Stomach (tissue), 9 donors: ENCODE results near the gene SLC51A. TPM values are rescaled to one million over a fixed set of nuclear protein-coding genes. Genes with fewer than 3 reads are reported as not detected.
A peak's percentile ranks its signal among the peaks of the same experiment; 100 is the strongest.
"Not testable (repeated sequence)": the region's sequence is repeated elsewhere in the genome, so short reads cannot be mapped to it uniquely, and the experiment has no call there.

Experiments used
- DNase-seq, 2 donors: peaks; one replicate each; pipeline versions ENCODE4 v3.0.0 to v3.0.0-alpha.2; 2013 to 2019
- H3K27ac ChIP-seq, 5 donors: fragments of 200-600 bp in 4 of 5; sonication (generic) in 4 of 5; one replicate each; pipeline ENCODE4 v1.5.1; 2013 to 2019; ENCODE audit warnings: mild to moderate bottlenecking in 1 of 5, moderate library complexity in 1 of 5
- H3K27me3 ChIP-seq, 3 donors: fragments of 200-600 bp; sonication (generic); one replicate each; pipeline ENCODE4 v1.5.1; 2017 to 2019; ENCODE audit warnings: mixed run types in 1 of 3
- H3K36me3 ChIP-seq, 4 donors: fragments of 200-600 bp; sonication (generic); 1 replicate in 3 of 4; 2 replicates in 1 of 4; pipeline ENCODE4 v1.5.1; 2016 to 2019
- H3K4me1 ChIP-seq, 4 donors: fragments of 200-600 bp; sonication (generic); one replicate each; pipeline ENCODE4 v1.5.1; 2016 to 2019
- H3K4me3 ChIP-seq, 4 donors: fragments of 200-600 bp; sonication (generic) in 3 of 4; one replicate each; pipeline ENCODE4 v1.5.1; 2016 to 2019; ENCODE audit warnings: mild to moderate bottlenecking in 1 of 4
- H3K9me3 ChIP-seq, 4 donors: fragments of 200-600 bp; sonication (generic); one replicate each; pipeline ENCODE4 v1.5.1; 2016 to 2019
- EP300 ChIP-seq: sonication (generic); formaldehyde crosslinking; IDR thresholded peaks from one replicate; pipeline ENCODE4 v1.6.1; 2017; ENCODE audit warnings: antibody characterized with exemption
- POLR2A ChIP-seq, 4 donors: fragments of 450-650 bp; IDR thresholded peaks; one replicate each; pipeline ENCODE4 v1.6.1; 2016; ENCODE audit warnings: antibody characterized with exemption in 4 of 4, control low read depth in 2 of 4, mild to moderate bottlenecking in 1 of 4, moderate library complexity in 1 of 4
- POLR2AphosphoS5 ChIP-seq, 3 donors: sonication (generic); formaldehyde crosslinking; IDR thresholded peaks; one replicate each; pipeline ENCODE4 v1.6.1; 2016; ENCODE audit warnings: antibody characterized with exemption in 3 of 3
- WGBS, 5 donors: extraction: QIAGEN DNeasy Blood & Tissue Kit in 3 of 5; methylation state at CpG; one replicate each; pipeline versions ENCODE4 v1.1.5 to v1.1.7; 2013 to 2018; 5-methylcytosine and 5-hydroxymethylcytosine counted together
- intact Hi-C: fragments of 100-400 bp; cut with DNase I; formaldehyde crosslinking; loops from one replicate; pipeline ENCODE4 v1.15.1; 2023; ENCODE audit warnings: low total_unique reads
- polyA plus RNA-seq, 3 donors: library from polyadenylated mRNA; stranded (reverse); fragments of 200-250 nt; gene quantifications; one replicate each; pipeline ENCODE4 v1.2.3, GENCODE V29; 2013
- total RNA-seq, 5 donors: library from RNA; depleted of rRNA; stranded (reverse); fragments of >200 nt; gene quantifications; one replicate each; pipeline versions ENCODE4 v1.1.0 to v1.2.3, GENCODE V29; 2014 to 2016
- TF ChIP-seq, protein P1 (sequence below), 7 experiments: fragments of 450-650 bp in 4 of 7; fragments of 200-600 bp in 3 of 7; sonication (generic) in 3 of 7; IDR thresholded peaks; one replicate each; pipeline ENCODE4 v1.5.1; 2016 to 2019; ENCODE audit warnings: antibody characterized with exemption in 7 of 7, control low read depth in 2 of 7, mild to moderate bottlenecking in 1 of 7
- donor health status: healthy with polysubstance abuse.
- donor health status: Bipolar disorder and iron deficiency.
- donor health status: healthy.

The SLC51A gene
- total and polyA plus RNA-seq, 8 donors = 0.43 to 0.92 TPM; not detected in 6

DNA sequence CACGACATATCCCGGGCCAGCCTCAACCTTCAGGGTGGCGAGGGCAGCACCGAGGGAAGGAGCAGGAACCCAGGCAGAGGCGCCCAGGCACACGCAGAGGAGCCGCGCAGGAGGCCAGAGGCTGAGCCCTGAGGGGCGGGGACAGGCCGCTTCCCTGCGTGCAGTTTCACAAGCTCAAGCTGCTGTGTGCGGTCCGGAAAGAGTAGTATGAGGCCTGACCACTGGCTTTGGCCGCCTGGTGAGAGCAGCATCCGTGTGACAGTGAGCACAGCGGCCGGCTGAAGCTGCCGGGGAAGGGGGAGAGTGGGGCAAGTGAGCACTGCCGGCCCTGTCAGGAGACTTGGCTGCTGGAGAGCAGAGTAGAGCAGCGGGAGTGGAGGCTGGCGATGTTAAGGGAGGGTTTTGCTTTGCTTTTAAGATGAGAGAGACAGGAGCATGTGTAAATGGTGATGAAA, 13.8 kb upstream of the SLC51A start:
- Histone ChIP-seq H3K36me3 (no peaks in the 10 kb centered on the region), H3K9me3 (peaks cover 0 to 4% (median 0%) of the 10 kb centered on the region in 4 donors), H3K4me3 (peak overlapping the region in 1 of 4 donors; percentile 9), H3K27me3 (peaks cover 0 to 26% (median 3%) of the 10 kb centered on the region in 3 donors), H3K27ac (peak overlapping the region in 1 of 5 donors; percentile 26), H3K4me1 (peaks cover 0 to 23% (median 2%) of the 10 kb centered on the region in 4 donors)
- intact Hi-C loops = no loop called here
- 34 to 65% (median 38%) methylated on average over 19 to 21 of the region's 21 CpGs for WGBS, 5 donors
- peak in 1 of 2 donors; percentile 67 for DNase-seq
- no peak for TF ChIP-seq EP300
- no peak for TF ChIP-seq POLR2A (IDR thresholded peaks at IDR 0.05)
- TF ChIP-seq, protein P1, sequence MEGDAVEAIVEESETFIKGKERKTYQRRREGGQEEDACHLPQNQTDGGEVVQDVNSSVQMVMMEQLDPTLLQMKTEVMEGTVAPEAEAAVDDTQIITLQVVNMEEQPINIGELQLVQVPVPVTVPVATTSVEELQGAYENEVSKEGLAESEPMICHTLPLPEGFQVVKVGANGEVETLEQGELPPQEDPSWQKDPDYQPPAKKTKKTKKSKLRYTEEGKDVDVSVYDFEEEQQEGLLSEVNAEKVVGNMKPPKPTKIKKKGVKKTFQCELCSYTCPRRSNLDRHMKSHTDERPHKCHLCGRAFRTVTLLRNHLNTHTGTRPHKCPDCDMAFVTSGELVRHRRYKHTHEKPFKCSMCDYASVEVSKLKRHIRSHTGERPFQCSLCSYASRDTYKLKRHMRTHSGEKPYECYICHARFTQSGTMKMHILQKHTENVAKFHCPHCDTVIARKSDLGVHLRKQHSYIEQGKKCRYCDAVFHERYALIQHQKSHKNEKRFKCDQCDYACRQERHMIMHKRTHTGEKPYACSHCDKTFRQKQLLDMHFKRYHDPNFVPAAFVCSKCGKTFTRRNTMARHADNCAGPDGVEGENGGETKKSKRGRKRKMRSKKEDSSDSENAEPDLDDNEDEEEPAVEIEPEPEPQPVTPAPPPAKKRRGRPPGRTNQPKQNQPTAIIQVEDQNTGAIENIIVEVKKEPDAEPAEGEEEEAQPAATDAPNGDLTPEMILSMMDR (IDR thresholded peaks at IDR 0.05) = no peak
- no peak for TF ChIP-seq POLR2AphosphoS5 (IDR thresholded peaks at IDR 0.05)

DNA sequence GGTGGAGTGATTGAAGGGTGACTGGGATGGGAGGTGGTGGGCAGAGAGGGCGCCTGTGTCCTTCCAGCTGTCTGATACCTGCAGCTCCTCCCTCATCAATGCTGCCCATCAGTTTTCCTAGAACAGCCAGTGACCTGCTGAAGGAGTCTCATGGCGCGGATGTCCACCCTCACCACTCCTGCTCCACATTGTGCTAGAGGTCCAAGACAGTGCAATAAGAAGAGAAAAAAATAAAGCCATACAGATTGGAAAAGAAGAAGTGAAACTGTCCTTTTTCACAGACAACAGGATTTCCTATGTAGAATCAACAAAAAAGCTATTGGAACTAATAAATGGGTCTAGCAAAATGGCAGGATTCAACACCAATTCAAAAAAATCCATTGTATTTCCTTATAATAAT, 12.5 kb upstream of the SLC51A start:
- DNase-seq = no peak
- peaks cover 0 to 29% (median 8%) of the 10 kb centered on the region in 4 donors for H3K4me1 ChIP-seq
- H3K4me3 ChIP-seq = no peak overlapping the region
- intact Hi-C loops = no loop called here
- no peaks in the 10 kb centered on the region for H3K36me3 ChIP-seq
- peaks cover 0 to 4% (median 0%) of the 10 kb centered on the region in 4 donors for H3K9me3 ChIP-seq
- TF ChIP-seq EP300 = no peak
- 69 to 97% (median 86%) methylated on average over 3 of the region's 3 CpGs for WGBS, 5 donors
- H3K27me3 ChIP-seq = peaks cover 0 to 32% (median 3%) of the 10 kb centered on the region in 3 donors
- no peak overlapping the region for H3K27ac ChIP-seq

DNA sequence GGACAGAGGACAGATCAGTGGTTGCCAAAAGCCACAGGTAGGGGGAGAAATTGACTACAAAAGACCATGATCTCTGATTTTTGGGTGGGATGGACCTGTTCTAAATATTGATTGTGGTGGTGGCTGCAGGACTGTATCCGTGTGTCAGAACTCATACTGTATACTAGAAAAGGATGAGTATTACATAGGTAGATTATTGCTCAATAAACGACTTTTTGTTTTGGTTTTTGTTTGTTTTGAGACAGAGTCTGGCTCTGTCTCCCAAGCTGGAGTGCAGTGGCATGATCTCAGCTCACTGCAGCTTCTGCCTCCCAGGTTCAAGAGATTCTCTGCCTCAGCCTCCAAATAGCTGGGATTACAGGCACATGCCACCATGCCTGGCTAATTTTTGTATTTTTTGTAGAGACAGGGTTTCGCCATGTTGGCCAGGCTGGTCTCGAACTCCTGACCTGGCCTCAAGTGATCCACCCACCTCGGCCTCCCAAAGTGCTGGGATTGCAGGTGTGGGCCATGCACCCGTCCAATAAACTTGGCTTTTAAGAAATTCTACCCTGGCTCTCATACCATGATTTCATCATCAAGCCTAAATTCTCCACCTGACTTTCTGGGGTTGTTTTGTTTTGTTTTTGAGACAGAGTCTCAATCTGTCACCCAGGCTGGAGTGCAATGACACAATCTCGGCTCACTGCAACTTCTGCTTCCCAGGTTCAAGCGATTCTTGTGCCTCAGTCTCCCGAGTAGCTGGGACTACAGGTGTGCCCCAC, 10.7 kb upstream of the SLC51A start:
- 81 to 89% (median 88%) methylated on average over 9 of the region's 9 CpGs for WGBS, 5 donors
- intact Hi-C loops, DNase-seq, H3K36me3 ChIP-seq, H3K4me3 ChIP-seq, H3K27ac ChIP-seq, H3K9me3 ChIP-seq: not testable (repeated sequence)
- H3K4me1 ChIP-seq = peaks cover 0 to 29% (median 8%) of the 10 kb centered on the region in 4 donors
- H3K27me3 ChIP-seq = peaks cover 0 to 32% (median 3%) of the 10 kb centered on the region in 3 donors

DNA sequence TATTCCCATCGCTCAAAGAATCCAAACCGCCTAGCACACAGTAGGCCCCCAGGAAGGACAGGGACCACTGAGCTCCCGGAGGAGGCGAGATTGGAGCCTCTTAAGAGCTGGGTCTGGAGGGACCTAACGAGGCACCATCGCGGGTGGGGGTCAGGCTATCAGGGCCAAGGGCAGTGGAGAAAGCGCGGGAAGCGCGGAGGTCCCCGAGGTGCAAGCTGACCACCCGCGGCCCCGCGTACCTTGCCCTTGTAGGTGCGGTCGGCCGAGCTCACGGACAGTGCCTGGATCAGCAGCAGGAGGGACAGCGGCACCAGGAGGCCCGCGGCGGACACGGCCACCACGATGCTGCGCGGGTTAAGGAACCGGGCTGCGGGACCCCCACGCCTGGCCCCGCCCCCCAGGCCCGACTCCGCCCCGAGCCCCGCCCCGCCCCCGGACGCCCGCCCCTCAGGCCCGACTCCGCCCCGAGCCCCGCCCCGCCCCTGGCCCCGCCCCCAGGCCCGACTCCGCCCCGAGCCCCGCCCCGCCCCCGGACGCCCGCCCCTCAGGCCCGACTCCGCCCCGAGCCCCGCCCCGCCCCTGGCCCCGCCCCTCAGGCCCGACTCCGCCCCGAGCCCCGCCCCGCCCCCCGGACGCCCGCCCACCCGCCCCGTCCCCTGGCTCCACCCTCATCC, 9.0 kb upstream of the SLC51A start:
- Histone ChIP-seq H3K27me3 (peaks cover 0 to 31% (median 3%) of the 10 kb centered on the region in 3 donors), H3K4me1 (peaks cover 0 to 26% (median 8%) of the 10 kb centered on the region in 4 donors), H3K9me3 (peaks cover 0 to 4% (median 0%) of the 10 kb centered on the region in 4 donors), H3K36me3 (no peaks in the 10 kb centered on the region), H3K4me3 (peak overlapping the region; percentile 38 to 49 (median 44)), H3K27ac (no peak overlapping the region)
- WGBS, 5 donors = 15 to 32% (median 20%) methylated on average over 20 to 35 of the region's 70 CpGs
- DNase-seq = peak in 1 of 2 donors; percentile 55
- intact Hi-C loops = no loop called here
- no peak for TF ChIP-seq POLR2A (IDR thresholded peaks at IDR 0.05)
- TF ChIP-seq, protein P1 (IDR thresholded peaks at IDR 0.05) = no peak
- no peak for TF ChIP-seq POLR2AphosphoS5 (IDR thresholded peaks at IDR 0.05)
- no peak for TF ChIP-seq EP300

GRCh38 chr3:196207833-196208607, 8.3 kb upstream of the SLC51A start:
- Histone ChIP-seq H3K27ac (no peak overlapping the region), H3K4me3 (peak overlapping the region; percentile 37 to 49 (median 44))

More at GRCh38 chr3:196207833-196208607, 8.3 kb upstream of the SLC51A start:
- intact Hi-C loops = no loop called here
- TF ChIP-seq POLR2AphosphoS5 (IDR thresholded peaks at IDR 0.05) = no peak
- no peak for TF ChIP-seq POLR2A (IDR thresholded peaks at IDR 0.05)
- TF ChIP-seq, protein P1 (IDR thresholded peaks at IDR 0.05) = no peak
- TF ChIP-seq EP300 = no peak
- H3K27me3 ChIP-seq = peaks cover 0 to 26% (median 3%) of the 10 kb centered on the region in 3 donors
- H3K4me1 ChIP-seq = peaks cover 0 to 19% (median 8%) of the 10 kb centered on the region in 4 donors
- H3K9me3 ChIP-seq = peaks cover 0 to 4% (median 0%) of the 10 kb centered on the region in 4 donors
- peak in 1 of 2 donors; percentile 71 for DNase-seq
- WGBS, 5 donors = 26 to 41% (median 31%) methylated on average over 33 to 48 of the region's 49 CpGs
- no peaks in the 10 kb centered on the region for H3K36me3 ChIP-seq
